Measurements from ENCODE around the gene OXER1. TPM values are rescaled to one million over a fixed set of nuclear protein-coding genes. Genes with fewer than 3 reads are reported as not detected.
A peak's percentile ranks its signal among the peaks of the same experiment; 100 is the strongest.

Gene OXER1
- total and polyA plus RNA-seq, 4 donors = 2.2 to 6.2 (median 3.6) TPM

GRCh38 chr2:42777883-42778805 lies 14.2 kb upstream of the OXER1 start:
- intact Hi-C loops (cut with DNase I) = no loop called here
- 65 to 66% methylated on average over 3 of the region's 3 CpGs for WGBS, 2 donors
- no peak overlapping the region for H3K4me3 ChIP-seq (ENCODE audit: low read length in 2 of 2)
- H3K9me3 ChIP-seq (ENCODE audit: control insufficient read depth, low read length) = no peaks in the 10 kb centered on the region
- DNase-seq (peak in 1 of 2 donors; percentile 60), ATAC-seq (ENCODE audit: low FRiP score) (no peak)
- no peak overlapping the region for H3K27ac ChIP-seq (ENCODE audit: low read depth in 1 of 2, low read length in 2 of 2)
- no peaks in the 10 kb centered on the region for H3K36me3 ChIP-seq (ENCODE audit: control insufficient read depth in 1 of 2, insufficient read depth in 2 of 2, low read length in 1 of 2)
- no peaks in the 10 kb centered on the region for H3K27me3 ChIP-seq (ENCODE audit: control insufficient read depth in 1 of 2, insufficient read depth in 2 of 2, low read length in 1 of 2)
- H3K4me1 ChIP-seq (ENCODE audit: control insufficient read depth in 1 of 2, insufficient read depth in 2 of 2, low read length in 2 of 2) = no peaks in the 10 kb centered on the region

DNA sequence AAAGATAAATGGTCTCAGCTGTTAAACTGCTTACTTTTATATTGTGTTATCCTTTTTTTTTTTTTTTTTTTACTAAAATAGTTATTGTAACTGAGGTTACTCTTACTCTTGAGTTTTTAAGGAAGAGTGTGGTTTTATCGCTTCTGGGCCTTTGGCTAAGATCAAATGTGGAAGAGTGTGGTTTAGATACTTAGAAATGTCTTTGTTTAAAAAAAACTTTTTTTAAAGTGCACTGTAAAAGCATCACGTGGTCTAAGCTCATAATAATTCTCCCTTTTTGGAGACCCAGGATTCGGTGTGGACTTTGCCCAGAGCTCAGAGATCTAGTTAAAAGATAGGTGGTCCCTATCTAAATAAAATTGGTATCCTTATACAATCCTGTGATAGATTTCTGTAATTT lies 11.9 kb upstream of the OXER1 start:
- DNase-seq (no peak), ATAC-seq (ENCODE audit: low FRiP score) (no peak)
- 62 to 68% methylated on average over 3 of the region's 3 CpGs for WGBS, 2 donors
- Histone ChIP-seq H3K4me3 (ENCODE audit: low read length in 2 of 2) (no peak overlapping the region), H3K36me3 (ENCODE audit: control insufficient read depth in 1 of 2, insufficient read depth in 2 of 2, low read length in 1 of 2) (no peaks in the 10 kb centered on the region), H3K9me3 (ENCODE audit: control insufficient read depth, low read length) (no peaks in the 10 kb centered on the region), H3K4me1 (ENCODE audit: control insufficient read depth in 1 of 2, insufficient read depth in 2 of 2, low read length in 2 of 2) (no peaks in the 10 kb centered on the region), H3K27ac (ENCODE audit: low read depth in 1 of 2, low read length in 2 of 2) (no peak overlapping the region), H3K27me3 (ENCODE audit: control insufficient read depth in 1 of 2, insufficient read depth in 2 of 2, low read length in 1 of 2) (no peaks in the 10 kb centered on the region)
- intact Hi-C loops (cut with DNase I) = no loop called here

DNA sequence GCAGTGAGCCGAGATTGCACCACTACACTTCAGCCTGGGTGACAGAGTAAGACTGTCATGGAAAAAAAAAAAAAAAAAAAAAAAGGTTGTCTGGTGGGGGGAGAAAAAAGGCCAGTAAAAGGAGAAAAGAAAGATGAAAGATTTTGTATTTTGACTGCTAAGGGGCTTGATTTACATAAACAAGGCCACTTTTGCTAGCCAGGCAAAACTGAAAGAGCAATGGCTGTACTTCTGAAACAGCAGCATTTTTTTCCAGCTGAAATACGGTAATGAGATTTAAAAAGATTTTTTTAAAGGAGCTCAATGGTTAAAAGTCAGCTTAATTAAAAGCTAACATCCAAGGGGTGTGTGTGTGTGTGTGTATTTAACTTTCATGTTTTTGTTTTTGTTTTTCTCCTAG lies 11.3 kb upstream of the OXER1 start:
- Histone ChIP-seq H3K9me3 (ENCODE audit: control insufficient read depth, low read length) (no peaks in the 10 kb centered on the region), H3K36me3 (ENCODE audit: control insufficient read depth in 1 of 2, insufficient read depth in 2 of 2, low read length in 1 of 2) (no peaks in the 10 kb centered on the region), H3K4me3 (ENCODE audit: low read length in 2 of 2) (no peak overlapping the region), H3K27me3 (ENCODE audit: control insufficient read depth in 1 of 2, insufficient read depth in 2 of 2, low read length in 1 of 2) (no peaks in the 10 kb centered on the region), H3K4me1 (ENCODE audit: control insufficient read depth in 1 of 2, insufficient read depth in 2 of 2, low read length in 2 of 2) (no peaks in the 10 kb centered on the region), H3K27ac (ENCODE audit: low read depth in 1 of 2, low read length in 2 of 2) (no peak overlapping the region)
- no peak for ATAC-seq (ENCODE audit: low FRiP score)
- WGBS, 2 donors = 63 to 76% methylated on average over 2 of the region's 2 CpGs
- intact Hi-C loops (cut with DNase I) = no loop called here
- DNase-seq = no peak

DNA sequence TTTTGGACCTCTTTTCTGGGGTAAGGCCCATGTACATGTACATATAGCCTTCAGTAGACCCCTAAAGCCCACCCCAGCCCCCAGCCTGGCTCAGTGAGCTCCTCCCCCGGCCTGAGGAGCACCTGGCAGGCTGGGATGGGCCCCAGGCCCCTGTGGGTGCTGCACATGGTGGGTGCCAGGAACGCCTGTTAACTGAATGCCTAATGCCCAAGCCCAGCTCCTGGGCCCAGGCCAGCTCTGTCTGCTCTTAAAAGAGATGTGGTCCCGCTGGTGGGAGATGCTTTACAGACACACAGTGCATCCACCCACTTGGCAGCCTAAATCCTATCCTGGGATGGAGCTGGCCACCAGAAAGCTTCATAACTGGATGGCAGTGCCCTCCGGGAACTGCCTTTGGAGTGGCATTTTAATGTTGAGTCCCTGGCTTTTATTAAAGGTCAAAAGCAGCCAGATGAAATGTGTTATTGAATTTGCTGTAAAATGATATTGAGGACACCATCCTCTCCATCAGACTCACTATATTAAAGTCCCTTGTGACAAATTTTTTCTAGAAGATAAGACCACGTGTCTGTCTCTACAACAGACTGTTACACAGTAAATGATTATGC lies 7.7 kb upstream of the OXER1 start:
- DNase-seq (no peak), ATAC-seq (ENCODE audit: low FRiP score) (no peak)
- 91 to 95% methylated on average over 5 of the region's 5 CpGs for WGBS, 2 donors
- Histone ChIP-seq H3K4me1 (ENCODE audit: control insufficient read depth in 1 of 2, insufficient read depth in 2 of 2, low read length in 2 of 2) (no peaks in the 10 kb centered on the region), H3K9me3 (ENCODE audit: control insufficient read depth, low read length) (no peaks in the 10 kb centered on the region), H3K4me3 (ENCODE audit: low read length in 2 of 2) (no peak overlapping the region), H3K27ac (ENCODE audit: low read depth in 1 of 2, low read length in 2 of 2) (no peak overlapping the region), H3K27me3 (ENCODE audit: control insufficient read depth in 1 of 2, insufficient read depth in 2 of 2, low read length in 1 of 2) (no peaks in the 10 kb centered on the region), H3K36me3 (ENCODE audit: control insufficient read depth in 1 of 2, insufficient read depth in 2 of 2, low read length in 1 of 2) (no peaks in the 10 kb centered on the region)
- intact Hi-C loops (cut with DNase I) = no loop called here

- Histone ChIP-seq H3K36me3 (ENCODE audit: control insufficient read depth in 1 of 2, insufficient read depth in 2 of 2, low read length in 1 of 2) (no peaks in the 10 kb centered on the region), H3K4me1 (ENCODE audit: control insufficient read depth in 1 of 2, insufficient read depth in 2 of 2, low read length in 2 of 2) (no peaks in the 10 kb centered on the region), H3K27me3 (ENCODE audit: control insufficient read depth in 1 of 2, insufficient read depth in 2 of 2, low read length in 1 of 2) (no peaks in the 10 kb centered on the region), H3K9me3 (ENCODE audit: control insufficient read depth, low read length) (no peaks in the 10 kb centered on the region), H3K4me3 (ENCODE audit: low read length in 2 of 2) (no peak overlapping the region), H3K27ac (ENCODE audit: low read depth in 1 of 2, low read length in 2 of 2) (no peak overlapping the region)
- 81 to 82% methylated on average over 19 of the region's 19 CpGs for WGBS, 2 donors
- intact Hi-C loops (cut with DNase I) = no loop called here
- peak in 1 of 2 donors; percentile 60 for DNase-seq
- no peak for ATAC-seq (ENCODE audit: low FRiP score)
These were observed 6.6 kb upstream of the OXER1 start for GRCh38 chr2:42770288-42771131.

GRCh38 chr2:42769583-42770287 lies 5.8 kb upstream of the OXER1 start:
- H3K4me3 ChIP-seq (ENCODE audit: low read length in 2 of 2) = no peak overlapping the region
- no peaks in the 10 kb centered on the region for H3K9me3 ChIP-seq (ENCODE audit: control insufficient read depth, low read length)
- no peak for ATAC-seq (ENCODE audit: low FRiP score)
- H3K36me3 ChIP-seq (ENCODE audit: control insufficient read depth in 1 of 2, insufficient read depth in 2 of 2, low read length in 1 of 2) = no peaks in the 10 kb centered on the region
- no peaks in the 10 kb centered on the region for H3K27me3 ChIP-seq (ENCODE audit: control insufficient read depth in 1 of 2, insufficient read depth in 2 of 2, low read length in 1 of 2)
- WGBS, 2 donors = 95 to 97% methylated on average over 10 of the region's 10 CpGs
- H3K4me1 ChIP-seq (ENCODE audit: control insufficient read depth in 1 of 2, insufficient read depth in 2 of 2, low read length in 2 of 2) = no peaks in the 10 kb centered on the region
- intact Hi-C loops (cut with DNase I) = no loop called here
- H3K27ac ChIP-seq (ENCODE audit: low read depth in 1 of 2, low read length in 2 of 2) = no peak overlapping the region
- DNase-seq = no peak

- Histone ChIP-seq H3K4me1 (ENCODE audit: control insufficient read depth in 1 of 2, insufficient read depth in 2 of 2, low read length in 2 of 2) (no peaks in the 10 kb centered on the region), H3K36me3 (ENCODE audit: control insufficient read depth in 1 of 2, insufficient read depth in 2 of 2, low read length in 1 of 2) (no peaks in the 10 kb centered on the region), H3K4me3 (ENCODE audit: low read length in 2 of 2) (no peak overlapping the region), H3K27ac (ENCODE audit: low read depth in 1 of 2, low read length in 2 of 2) (no peak overlapping the region), H3K9me3 (ENCODE audit: control insufficient read depth, low read length) (no peaks in the 10 kb centered on the region), H3K27me3 (ENCODE audit: control insufficient read depth in 1 of 2, insufficient read depth in 2 of 2, low read length in 1 of 2) (no peaks in the 10 kb centered on the region)
- intact Hi-C loops (cut with DNase I) = no loop called here
- DNase-seq (no peak), ATAC-seq (ENCODE audit: low FRiP score) (no peak)
- 53 to 55% methylated on average over 3 of the region's 3 CpGs for WGBS, 2 donors
These were observed 4.8 kb upstream of the OXER1 start for GRCh38 chr2:42768706-42769256.

Data from aorta (tissue), 5 donors.